ENCODE results near the gene GSTT4. TPM values are rescaled to one million over a fixed set of nuclear protein-coding genes. Genes with fewer than 3 reads are reported as not detected.
"Not testable (repeated sequence)": the region's sequence is repeated elsewhere in the genome, so short reads cannot be mapped to it uniquely, and the experiment has no call there.

The GSTT4 gene
- total RNA-seq, 1 experiment from 2014 or later, result not detected

DNA sequence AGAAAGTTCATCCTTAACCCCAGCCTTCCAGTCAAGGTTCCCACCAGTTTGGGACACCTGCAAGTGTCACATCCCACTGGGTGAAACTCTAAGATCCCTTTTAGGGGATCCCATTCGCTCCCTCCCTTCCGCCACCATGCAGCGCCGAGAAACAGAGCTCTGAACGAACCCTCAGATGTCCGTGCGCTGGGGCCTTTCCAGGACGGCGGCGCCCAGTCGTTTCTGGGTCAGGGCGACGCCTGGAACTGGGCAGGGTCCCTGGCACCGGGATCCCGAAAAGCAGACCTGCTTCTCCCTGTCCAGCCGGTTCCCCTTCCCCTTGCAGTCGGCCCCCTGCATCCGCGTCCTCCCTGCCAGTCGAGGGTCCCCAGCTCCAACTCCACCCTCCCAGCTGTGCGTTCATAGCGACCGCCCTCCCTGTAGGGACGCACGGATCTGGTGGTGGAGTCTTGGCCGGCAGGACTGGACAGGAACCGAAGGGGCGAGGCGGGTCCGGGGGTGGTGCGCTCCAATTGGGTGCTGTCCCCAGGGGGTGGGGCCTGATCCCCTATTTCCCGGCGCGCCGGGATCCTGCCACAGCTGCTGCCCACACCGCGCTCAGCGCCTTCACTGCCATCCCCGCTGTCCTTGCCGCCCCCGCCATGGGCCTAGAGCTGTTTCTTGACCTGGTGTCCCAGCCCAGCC is 25.6 kb downstream of the GSTT4 start, which contains the start of gene GSTT2:
Gene GSTT2 (plus strand): TSS at position 578 of the 684 bp plus-strand sequence.
- H3K14ac ChIP-seq (ENCODE audit: insufficient read depth, low read length); H3K4me3 Mint-ChIP-seq; H4K91ac ChIP-seq (ENCODE audit: insufficient read length, low read depth, low read length); H3K27ac Mint-ChIP-seq; H3K27me3 ChIP-seq (ENCODE audit: insufficient read depth, low read length); H3K27me3 Mint-ChIP-seq (ENCODE audit: low read depth); H3K56ac ChIP-seq (ENCODE audit: insufficient read length, low read depth, low read length); H2AK5ac ChIP-seq (ENCODE audit: insufficient read length, low read length); H3K9me3 ChIP-seq (ENCODE audit: control insufficient read depth, low read depth, low read length); H3K23me2 ChIP-seq (ENCODE audit: insufficient read length, low read depth, low read length, poor library complexity, severe bottlenecking); H4K5ac ChIP-seq (ENCODE audit: insufficient read length, low read depth, low read length); H3K18ac ChIP-seq (ENCODE audit: insufficient read length, low read depth, low read length); H3K4ac ChIP-seq (ENCODE audit: low read depth, low read length); H3K4me2 ChIP-seq (ENCODE audit: insufficient read depth, insufficient read length, low read length); H2BK15ac ChIP-seq (ENCODE audit: low read depth, low read length); H2AFZ ChIP-seq (ENCODE audit: low read length); H3K4me1 Mint-ChIP-seq; H4K8ac ChIP-seq (replicated peaks; ENCODE audit: insufficient read length, low read depth, low read length); H2BK20ac ChIP-seq (ENCODE audit: low read depth, low read length, poor library complexity, severe bottlenecking); H2BK120ac ChIP-seq (ENCODE audit: low read depth, low read length, poor library complexity, severe bottlenecking); H3K4me1 ChIP-seq (ENCODE audit: insufficient read depth, low read length); H4K20me1 ChIP-seq (ENCODE audit: control insufficient read depth, insufficient read depth, insufficient read length); H3T11ph ChIP-seq (ENCODE audit: low read length); DNase-seq; H3K79me1 ChIP-seq (ENCODE audit: insufficient read depth, low read depth, low read length, poor library complexity, severe bottlenecking); H2BK5ac ChIP-seq (ENCODE audit: insufficient read length, low read length); H3K36me3 Mint-ChIP-seq (ENCODE audit: insufficient read depth in 1 of 3, low read depth in 3 of 3); H3K9me3 Mint-ChIP-seq; H3K23ac ChIP-seq (ENCODE audit: insufficient read length, low read depth, low read length); H3K27ac ChIP-seq (ENCODE audit: insufficient read length, low read depth, low read length); H2BK12ac ChIP-seq (ENCODE audit: insufficient read length, low read depth, low read length); H3K9ac ChIP-seq (ENCODE audit: extremely low read depth, insufficient read length, low read length); H3K79me2 ChIP-seq (ENCODE audit: insufficient read depth, low read length): not testable (repeated sequence)
- no CpG with 5 or more reads among the region's 41 CpGs for WGBS (ENCODE audit: extremely low coverage, insufficient read length, low lambda C conversion rate)

DNA sequence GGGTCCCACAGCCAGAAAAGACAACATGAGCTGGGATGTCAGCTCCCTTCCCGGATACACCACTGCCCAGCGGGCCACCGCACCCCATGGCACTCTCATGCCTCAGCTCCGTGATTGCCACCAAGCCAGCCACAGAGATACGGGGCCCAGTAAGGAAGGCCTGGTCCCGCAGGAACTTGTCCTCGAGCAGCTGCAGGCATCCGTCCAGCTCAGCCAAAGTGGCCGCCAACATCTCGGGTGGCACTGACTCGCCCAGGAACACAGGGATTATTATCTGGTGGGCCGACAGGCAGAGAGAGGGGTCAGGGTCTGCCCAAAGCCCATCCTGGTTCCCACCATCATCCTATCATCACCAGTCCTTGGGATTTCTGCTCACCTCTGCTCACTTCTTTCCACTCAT is 27.9 kb downstream of the GSTT4 start:
- H3K4me2 ChIP-seq (ENCODE audit: insufficient read depth, insufficient read length, low read length); H3K27ac Mint-ChIP-seq; H3K27me3 Mint-ChIP-seq (ENCODE audit: low read depth); H3K4me1 Mint-ChIP-seq; H3K4me1 ChIP-seq (ENCODE audit: insufficient read depth, low read length); H3K56ac ChIP-seq (ENCODE audit: insufficient read length, low read depth, low read length); H3K27me3 ChIP-seq (ENCODE audit: insufficient read depth, low read length); H3K4ac ChIP-seq (ENCODE audit: low read depth, low read length); H2AFZ ChIP-seq (ENCODE audit: low read length); H2BK12ac ChIP-seq (ENCODE audit: insufficient read length, low read depth, low read length); H2BK120ac ChIP-seq (ENCODE audit: low read depth, low read length, poor library complexity, severe bottlenecking); H4K8ac ChIP-seq (replicated peaks; ENCODE audit: insufficient read length, low read depth, low read length); H3K23me2 ChIP-seq (ENCODE audit: insufficient read length, low read depth, low read length, poor library complexity, severe bottlenecking); H3K9me3 Mint-ChIP-seq; H2BK15ac ChIP-seq (ENCODE audit: low read depth, low read length); H3K9ac ChIP-seq (ENCODE audit: extremely low read depth, insufficient read length, low read length); H3K79me2 ChIP-seq (ENCODE audit: insufficient read depth, low read length); H4K5ac ChIP-seq (ENCODE audit: insufficient read length, low read depth, low read length); H3T11ph ChIP-seq (ENCODE audit: low read length); H3K9me3 ChIP-seq (ENCODE audit: control insufficient read depth, low read depth, low read length); H3K23ac ChIP-seq (ENCODE audit: insufficient read length, low read depth, low read length); H3K36me3 Mint-ChIP-seq (ENCODE audit: insufficient read depth in 1 of 3, low read depth in 3 of 3); H2AK5ac ChIP-seq (ENCODE audit: insufficient read length, low read length); H2BK5ac ChIP-seq (ENCODE audit: insufficient read length, low read length); H3K18ac ChIP-seq (ENCODE audit: insufficient read length, low read depth, low read length); H3K14ac ChIP-seq (ENCODE audit: insufficient read depth, low read length); H3K79me1 ChIP-seq (ENCODE audit: insufficient read depth, low read depth, low read length, poor library complexity, severe bottlenecking); H3K4me3 Mint-ChIP-seq; DNase-seq; H3K27ac ChIP-seq (ENCODE audit: insufficient read length, low read depth, low read length); H2BK20ac ChIP-seq (ENCODE audit: low read depth, low read length, poor library complexity, severe bottlenecking); H4K91ac ChIP-seq (ENCODE audit: insufficient read length, low read depth, low read length); H4K20me1 ChIP-seq (ENCODE audit: control insufficient read depth, insufficient read depth, insufficient read length): not testable (repeated sequence)
- no CpG with 5 or more reads among the region's 12 CpGs for WGBS (ENCODE audit: extremely low coverage, insufficient read length, low lambda C conversion rate)
